NCI-H2107 treated with DMSO at 0.1 percent for 48 hours (cell line): ENCODE data around the gene LARGE1.

Source experiments
- DNase-seq: peaks from one replicate; lab custom pipeline; 2025; ENCODE audit not compliant: unreplicated experiment; lab: John Stamatoyannopoulos, UW

The LARGE1 gene

DNA sequence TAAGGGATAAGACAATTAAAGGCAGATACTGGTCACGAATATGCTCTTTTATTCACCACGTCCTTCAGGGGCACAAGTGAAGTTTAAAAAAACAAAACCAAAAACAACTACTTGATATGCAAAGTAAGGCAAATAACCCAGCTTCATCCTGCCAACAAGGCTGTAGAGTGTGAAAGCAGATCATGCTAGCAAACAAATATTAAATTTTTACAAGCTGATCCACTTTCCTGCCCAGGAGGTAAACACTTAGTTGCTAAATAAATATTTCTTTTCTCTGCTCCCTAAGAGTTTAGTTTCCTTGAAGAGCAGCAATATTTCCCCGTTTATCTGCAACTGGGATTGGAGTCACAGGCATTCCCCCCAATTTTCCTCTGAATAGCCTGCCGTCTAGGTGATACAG is 300.2 kb downstream of the LARGE1 start:
- no peak for DNase-seq

DNA sequence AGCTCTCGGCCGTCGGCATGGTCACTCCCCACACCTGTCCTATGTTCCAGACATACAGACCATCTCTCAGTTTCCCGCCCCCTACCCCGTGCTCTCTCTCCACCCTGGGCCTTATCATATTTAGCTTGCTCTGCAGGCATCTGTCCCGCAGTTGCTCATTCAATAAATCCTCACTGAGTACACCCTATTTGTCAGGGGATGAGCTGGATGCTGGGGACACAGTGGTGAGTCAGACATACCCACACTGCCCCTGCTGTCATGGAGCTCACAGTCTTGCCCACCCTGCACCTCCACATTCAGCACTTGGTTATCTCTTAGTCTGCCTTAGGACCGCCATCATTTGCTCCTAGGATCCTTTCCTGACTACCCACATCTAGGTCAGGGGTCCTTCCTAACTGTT is 313.8 kb downstream of the LARGE1 start:
- no peak for DNase-seq

DNA sequence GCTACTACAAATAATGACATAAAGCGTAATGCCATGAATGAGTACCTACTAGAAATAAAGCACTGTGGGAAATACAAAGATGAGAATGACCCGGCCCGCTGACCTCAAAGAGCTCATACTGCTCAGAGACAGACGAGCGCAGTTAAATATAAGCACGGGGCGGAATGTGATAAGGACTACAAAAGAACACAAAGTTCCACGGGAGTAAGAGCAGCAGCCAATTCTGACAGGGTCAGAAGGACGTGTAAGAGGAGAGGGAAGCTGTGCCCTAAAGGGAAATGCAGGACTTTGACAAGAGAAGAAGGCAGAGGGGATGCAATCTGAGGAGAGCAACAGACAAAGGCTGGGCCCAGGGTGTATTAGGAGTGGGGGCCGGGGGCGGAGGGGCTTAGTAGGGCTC is 314.6 kb downstream of the LARGE1 start:
- no peak for DNase-seq

DNA sequence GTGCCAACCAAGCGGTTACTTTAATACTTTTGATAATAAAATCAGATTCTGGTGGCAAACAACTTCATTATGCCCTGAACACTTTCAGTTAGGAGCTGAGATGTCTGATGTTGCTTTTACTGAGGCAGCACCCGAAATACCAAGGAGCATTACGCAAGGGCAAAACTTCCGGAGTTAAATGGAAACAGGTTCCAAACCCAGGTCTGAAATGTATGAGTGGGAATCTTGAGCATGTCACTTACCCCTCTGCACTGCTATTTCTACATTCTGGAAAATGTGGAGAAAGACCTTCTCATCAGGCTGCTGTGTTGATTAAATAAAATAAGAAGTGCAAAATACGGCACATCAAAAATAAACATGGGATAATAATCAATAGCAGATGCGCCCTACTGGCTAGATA is 315.1 kb downstream of the LARGE1 start:
- no peak for DNase-seq

DNA sequence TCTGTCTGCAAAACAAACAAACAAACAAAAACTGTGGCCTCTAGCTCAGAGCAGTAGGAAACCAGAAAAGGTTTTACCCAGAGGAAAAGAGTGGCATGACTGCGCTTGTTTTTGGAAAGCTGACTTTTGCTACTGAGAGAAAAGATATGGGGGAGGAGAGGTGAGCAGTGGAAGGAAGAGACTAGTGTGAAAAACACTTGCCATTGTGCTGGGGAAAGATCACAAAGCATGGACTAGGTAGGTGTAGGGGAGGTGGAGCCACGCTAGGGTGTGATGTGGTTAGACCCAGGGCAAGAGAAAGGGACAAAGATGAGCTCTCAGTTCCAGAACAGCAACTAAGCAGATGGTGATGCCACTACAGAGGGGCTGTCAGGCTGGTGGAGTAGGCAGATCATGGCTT is 319.2 kb downstream of the LARGE1 start:
- DNase-seq: no peak

DNA sequence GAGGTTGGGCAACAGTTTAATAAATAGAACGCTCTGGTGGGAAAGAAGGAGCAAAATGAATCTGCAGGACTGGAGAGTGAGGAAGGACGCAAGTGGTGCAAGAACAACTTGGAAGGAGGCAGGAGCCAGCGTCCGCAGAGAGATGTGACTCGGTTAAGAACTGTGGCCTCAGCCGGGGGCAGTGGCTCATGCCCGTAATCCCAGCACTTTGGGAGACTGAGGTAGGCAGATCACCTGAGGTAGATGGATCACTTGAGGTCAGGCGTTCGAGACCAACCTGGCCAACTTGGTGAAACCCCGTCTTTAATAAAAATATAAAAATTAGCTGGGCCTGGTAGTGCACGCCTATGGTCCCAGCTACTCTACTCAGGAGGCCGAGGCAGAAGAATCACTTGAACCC is 319.7 kb downstream of the LARGE1 start:
- no peak for DNase-seq

DNA sequence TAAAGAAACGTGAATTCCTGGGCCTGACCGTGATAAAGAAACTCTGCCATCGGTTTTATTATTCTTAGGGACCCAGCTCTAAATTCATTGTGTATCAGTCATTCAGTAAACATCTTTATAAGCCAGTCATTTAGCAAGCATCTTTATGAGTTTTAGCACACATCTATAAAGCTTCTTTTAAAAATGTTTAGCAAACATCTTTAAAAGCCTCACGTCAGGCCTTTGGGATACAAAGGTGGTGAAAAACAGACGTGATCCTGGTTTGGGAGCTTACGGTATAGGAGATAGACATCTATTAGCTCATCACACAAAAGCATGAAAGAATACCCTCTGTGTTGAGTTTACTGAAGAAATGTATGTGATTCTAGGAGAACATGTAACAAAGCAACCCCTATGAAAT is 320.2 kb downstream of the LARGE1 start:
- DNase-seq: no peak

DNA sequence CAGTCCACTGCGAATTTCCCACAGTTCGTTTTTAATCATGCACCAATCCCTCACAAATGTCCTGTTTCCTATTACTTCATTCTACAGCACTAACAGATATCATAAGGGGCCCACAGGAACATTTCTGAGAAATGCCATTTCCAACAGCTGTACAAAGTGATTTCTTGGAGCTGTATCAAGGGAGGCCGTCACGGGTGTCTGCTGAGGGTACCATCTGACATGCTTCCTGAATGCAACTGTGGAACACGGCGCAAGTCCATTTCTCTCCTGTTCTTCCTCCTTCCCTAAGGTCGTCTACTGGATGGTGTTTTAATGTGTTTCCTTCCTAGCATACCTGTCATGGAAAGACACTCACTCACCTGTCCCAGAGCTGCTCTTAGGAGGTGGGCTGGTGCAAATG is 320.7 kb downstream of the LARGE1 start:
- no peak for DNase-seq

DNA sequence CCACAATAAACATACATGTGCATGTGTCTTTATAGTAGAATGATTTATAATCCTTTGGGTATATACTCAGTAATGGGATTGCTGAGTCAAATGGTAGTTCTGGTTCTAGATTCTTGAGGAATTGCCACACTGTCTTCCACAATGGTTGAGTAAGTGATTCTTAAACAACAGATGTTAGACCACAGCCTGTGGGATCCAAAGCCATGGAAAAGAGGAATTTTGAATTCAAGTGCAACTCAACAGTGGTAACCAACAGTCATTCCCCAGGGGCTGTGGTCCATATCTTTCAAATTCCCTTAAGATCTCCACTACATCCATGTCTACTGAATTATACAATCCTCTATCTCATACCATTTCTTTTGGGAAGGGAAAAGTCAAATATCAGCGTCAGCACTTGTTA is 321.5 kb downstream of the LARGE1 start:
- no peak for DNase-seq

DNA sequence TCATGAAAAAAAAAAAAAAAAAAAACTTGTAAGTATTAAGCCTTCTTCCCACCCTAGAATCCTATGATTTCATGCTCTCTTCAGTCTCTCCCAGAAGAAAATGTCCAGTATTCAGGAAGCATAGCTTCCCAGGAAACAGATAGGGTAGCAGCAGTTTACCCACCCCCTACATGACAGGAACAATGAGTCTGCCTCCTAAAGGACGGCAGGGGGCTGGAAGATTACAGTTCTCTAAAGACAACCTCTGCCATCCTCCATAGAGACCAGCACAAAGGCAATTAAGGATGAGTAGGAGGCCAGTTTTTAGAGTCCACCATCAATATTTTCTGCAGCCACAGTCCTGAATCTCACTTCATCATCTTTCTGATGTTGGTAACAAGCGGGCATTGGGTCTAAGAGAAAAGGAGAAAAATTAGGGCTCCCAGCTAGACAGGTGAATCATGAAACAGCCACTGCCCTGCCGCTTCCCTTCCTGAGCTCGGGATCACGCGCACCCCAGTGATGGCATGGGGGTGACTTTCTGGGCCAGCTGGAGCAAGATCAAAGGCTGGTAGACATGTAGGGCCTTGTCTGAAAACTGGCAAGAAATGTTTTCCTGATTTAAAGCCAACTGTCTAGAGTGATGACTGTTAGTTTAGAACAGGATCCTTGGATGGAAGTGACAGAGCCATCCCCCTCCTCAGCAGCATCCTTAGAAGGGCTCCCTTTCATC is 322.8 kb downstream of the LARGE1 start:
- no peak for DNase-seq

DNA sequence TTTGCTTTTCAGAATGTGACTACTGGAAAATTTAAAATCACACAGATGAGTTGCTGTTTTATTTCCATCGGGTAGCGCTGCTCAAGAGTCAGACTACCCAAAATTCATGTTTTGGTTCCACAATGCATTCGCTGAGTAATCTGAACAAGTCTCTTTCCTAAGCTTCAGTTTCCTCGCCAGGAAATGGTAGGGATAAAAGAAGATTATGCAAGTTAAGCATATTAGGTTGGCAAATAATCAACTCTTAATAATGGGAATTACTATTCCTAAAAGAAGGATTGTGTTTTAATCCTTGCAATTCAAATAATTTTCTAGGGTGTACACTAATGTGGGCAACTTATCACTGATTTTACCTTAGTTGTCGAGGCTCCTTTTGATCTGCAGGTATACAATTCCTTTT is 326.5 kb downstream of the LARGE1 start:
- no peak for DNase-seq

DNA sequence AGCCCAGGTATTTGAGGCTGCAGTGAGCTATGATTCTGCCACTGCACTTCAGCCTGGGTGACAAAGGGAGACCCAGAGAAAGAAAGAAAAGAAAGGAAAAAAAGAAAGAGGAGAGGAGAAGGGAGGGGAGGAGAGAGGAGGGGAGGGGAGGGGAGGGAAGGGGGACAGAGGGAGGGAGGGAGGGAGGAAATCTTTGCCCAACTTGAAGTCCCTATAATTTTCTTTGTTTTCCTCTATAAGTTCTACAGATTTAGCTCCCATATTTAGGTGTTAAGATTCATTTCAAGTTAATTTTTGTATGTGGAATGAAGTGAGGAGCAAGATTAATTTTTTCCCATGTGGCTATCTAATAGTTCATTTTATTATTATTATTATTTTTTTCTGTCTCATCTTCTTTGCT is 328.3 kb downstream of the LARGE1 start:
- DNase-seq: no peak

DNA sequence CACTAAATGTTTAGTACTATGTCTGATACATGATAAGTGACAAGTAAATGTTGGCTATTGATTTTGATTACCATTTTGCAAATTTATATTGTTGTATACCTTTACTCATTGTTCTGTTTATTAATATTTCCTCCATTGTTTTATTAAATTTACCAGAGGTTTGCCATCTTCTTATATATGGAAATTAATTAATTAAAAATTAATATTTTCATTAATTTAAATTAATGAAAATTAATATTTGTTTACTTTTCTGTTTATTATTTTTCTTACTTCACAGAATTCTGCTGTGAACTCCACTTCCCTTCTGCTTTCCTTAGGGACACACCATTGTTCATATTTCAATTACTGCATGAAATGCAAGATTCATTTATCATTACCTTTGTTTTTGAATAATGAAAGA is 331.0 kb downstream of the LARGE1 start:
- DNase-seq: no peak

DNA sequence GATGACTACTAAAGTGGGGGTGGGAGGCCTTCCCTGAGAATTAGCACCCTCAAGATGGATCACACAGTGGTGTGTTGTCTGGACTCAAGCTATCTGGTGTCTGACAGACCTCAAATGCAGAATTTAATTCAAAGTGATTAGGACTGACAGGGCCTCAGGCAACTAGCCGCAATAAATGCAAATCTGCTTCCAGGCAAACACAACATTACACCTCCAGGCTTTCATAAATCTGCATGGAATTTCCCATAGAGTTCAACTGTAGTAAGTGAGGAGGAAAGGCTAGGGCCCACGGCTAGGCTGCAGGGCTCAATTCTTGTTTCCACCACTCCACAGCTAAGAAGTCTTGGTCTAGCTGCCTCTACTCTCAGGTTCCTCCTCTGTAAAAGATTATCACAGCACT is 331.4 kb downstream of the LARGE1 start:
- DNase-seq: no peak

DNA sequence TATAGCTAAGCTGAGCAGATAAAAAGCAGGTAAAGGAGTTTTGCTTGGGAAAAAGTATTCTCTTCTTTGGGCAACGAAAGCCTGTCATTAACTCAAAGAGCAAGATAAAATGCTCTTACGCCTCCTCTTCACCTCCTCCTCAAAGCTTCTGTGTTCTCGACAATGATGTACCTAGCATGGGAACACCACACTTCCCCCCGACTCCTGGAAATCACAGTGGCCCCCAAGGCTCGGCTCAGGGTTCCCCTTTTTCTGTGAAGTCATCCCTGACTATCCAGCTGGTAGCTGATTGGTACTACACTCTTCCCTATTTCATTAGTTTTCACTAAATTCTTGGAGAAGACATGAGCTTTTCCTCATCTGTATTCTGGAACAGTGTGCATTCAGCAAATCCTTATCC is 336.1 kb downstream of the LARGE1 start:
- DNase-seq: no peak

DNA sequence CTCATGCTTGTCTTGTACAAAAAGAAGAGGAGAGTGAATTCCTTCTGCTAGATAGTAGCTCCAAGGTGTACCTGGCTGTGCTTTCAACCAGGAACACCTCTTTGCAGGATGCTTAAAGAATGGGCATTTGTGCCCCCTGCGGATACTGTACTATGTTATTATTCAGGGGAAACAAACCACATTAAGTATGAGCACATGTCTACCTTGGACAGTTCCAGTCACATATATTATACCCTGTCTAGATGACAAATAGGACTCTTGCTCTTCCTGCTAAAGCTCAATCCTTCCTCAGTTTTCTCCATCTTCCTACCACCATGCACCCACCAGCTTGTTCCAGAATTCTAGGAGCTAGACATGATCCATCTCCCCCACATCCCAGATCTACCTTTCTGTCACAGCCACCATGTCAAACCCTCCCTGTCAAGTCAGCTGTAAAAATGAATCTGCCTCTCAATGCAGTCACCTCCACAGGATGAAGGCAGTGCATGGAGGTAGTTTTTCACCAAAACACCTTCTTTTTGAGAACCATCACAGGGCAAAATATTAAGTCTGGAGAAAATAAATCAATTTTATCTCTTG is 337.4 kb downstream of the LARGE1 start:
- no peak for DNase-seq

DNA sequence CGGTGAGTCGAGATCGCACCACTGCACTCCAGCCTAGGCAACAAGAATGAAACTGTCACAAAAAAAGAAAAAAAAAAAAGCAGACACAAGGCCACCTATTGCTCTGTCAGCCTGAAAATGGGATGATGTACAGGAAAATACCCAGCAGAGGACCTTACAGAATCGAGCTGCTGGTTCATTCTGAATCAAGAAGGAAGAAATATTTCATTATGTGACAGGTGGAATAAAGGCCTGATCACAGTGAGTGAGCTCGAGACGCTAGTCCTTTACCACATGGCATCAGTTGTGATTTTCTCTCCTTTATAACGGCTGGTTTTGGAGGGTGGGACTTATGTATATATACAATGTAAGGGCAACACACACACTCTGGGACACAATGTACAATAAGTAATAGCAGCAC is 340.0 kb downstream of the LARGE1 start:
- no peak for DNase-seq

DNA sequence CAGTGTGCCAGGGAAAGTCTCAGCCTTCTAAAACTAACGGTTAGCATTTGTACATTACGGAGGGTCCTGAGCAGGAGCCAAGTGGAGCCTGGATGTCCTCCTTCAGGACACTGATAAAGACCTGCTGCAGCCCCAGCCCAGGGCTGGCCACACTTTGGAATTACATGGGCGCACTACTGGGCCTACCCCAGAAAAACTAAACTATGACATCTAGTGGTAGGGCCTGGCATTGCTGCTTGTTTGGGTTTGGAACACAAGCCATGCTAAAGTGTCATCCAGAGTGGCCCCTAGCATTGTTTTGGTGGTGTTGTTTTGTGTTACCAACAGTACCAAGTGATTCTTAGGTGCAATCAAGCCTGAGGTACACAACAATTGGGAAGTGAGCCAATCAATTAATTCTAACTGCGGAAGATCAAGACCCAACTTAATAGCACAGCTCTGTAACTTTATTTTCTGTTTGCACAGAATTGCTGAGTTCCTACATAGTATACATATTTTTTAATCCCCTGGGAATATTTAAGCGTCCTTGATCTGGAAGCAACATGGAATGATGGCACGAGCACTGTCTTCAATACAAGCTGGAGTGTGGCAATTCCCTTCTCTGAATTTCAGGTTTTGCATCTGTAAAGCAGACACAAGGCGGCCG is 340.7 kb downstream of the LARGE1 start:
- DNase-seq: peak; percentile 19

DNA sequence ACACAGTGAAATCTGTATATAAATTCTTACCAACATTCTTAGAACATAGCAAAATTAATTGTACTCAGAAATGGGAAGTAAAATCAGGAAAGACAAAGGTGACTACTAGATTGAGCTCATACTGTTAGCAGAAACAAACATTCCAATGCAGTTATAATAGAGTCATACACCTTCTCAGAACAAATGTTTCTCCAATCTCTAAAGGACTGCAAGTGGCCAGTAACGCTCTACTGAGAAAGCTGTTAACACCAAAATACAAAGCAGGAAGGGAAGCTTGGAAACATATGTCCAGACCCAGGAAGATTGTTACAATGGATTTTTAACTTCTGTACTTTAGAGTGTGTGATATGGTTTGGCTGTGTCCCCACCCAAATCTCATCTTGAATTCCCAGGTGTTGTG is 341.5 kb downstream of the LARGE1 start:
- DNase-seq: no peak

DNA sequence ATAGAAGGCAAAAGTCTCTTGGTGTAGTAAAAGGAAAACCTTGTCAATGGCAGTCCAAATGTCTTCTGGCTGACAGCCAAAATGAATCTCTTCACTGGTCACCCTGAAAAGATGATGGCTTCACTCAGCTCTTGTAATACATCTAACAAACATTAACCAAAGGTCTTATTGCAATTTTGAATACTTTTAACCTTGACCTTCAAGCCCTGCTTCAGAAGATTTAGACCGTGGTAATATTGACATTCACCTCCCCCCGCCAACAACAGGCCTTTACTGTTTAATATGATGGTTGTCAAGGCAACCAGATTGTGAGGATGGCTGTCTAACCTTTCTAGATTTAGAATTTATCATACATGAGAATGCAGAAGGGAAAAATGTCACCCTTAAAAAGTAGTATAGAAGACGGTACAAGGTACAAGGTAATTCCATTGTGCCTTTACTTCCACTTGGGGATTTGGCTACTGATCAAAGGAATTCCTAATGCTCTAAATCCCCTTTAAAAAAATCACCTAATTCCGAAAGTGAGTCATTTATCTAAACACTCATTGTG is 342.3 kb downstream of the LARGE1 start:
- DNase-seq: no peak

DNA sequence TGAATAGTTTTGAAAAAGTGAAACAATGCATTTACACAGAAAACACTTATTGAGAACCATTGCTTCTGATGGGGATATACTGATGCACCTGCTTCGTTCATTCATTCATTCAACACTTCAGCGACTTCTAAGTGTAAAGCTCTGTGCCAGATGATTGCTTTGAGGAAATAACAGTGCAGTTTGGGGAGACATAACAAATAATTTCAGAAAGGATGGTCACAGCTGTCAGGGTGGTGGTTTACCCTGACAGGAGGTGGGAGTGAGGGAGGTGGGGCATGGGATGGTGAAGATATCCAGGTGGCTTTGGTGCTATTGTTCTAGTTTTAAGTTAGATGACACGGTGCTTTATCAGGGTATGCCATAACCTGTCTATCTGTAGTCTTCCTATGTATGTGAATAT is 344.1 kb downstream of the LARGE1 start:
- no peak for DNase-seq

DNA sequence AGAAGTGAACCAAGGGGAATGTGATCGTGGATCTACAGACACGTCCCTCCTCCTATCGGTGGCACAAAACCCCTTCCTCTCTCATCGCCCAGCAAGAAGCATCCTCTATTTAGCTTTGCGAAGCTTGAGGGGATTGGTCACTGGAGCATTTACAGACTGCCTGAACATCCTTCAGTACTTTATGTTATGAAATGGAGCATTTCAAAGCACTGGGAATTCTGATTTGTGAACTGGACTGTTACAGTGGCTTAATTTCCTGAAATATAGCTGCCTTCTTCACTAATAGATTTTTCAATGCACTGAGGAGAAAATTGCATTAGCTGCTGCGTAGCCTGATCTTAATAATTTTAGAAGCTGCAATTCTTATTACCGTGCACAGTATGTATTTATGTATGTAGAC is 344.5 kb downstream of the LARGE1 start:
- DNase-seq: no peak
